CD14-positive monocyte (primary cell): ENCODE data around the gene BUD13. TPM values are rescaled to one million over a fixed set of nuclear protein-coding genes. Genes with fewer than 3 reads are reported as not detected.

Experiments
- DNase-seq, 3 donors: peaks; one replicate each; pipeline ENCODE4 v3.0.0-alpha.2; 2011 to 2022
- H2AFZ ChIP-seq: 2 replicates; pipeline ENCODE4 v1.6.0; 2012; ENCODE audit warnings: mild to moderate bottlenecking, low read depth, low read length, inconsistent platforms; ENCODE audit not compliant: insufficient read depth, poor library complexity, severe bottlenecking
- H3K27ac ChIP-seq, 2 donors: 1 replicate in 1 of 2; 2 replicates in 1 of 2; pipeline ENCODE4 v1.5.1; 2012 to 2013; ENCODE audit warnings: low read length in 2 of 2, control low read depth in 1 of 2, inconsistent platforms in 1 of 2, low read depth in 1 of 2, mild to moderate bottlenecking in 1 of 2
- H3K27me3 ChIP-seq, 2 donors: one replicate each; pipeline versions ENCODE4 v1.6.0 to v1.6.1; 2011 to 2013; ENCODE audit warnings: low read length in 2 of 2; ENCODE audit not compliant: control insufficient read depth in 2 of 2, insufficient read depth in 2 of 2
- H3K36me3 ChIP-seq, 2 donors: replicated peaks in 1 of 2; 1 replicate in 1 of 2; 2 replicates in 1 of 2; pipeline versions ENCODE4 v1.5.1 to v1.6.1; 2012 to 2013; ENCODE audit warnings: low read length in 2 of 2, control low read depth in 1 of 2, inconsistent platforms in 1 of 2, mild to moderate bottlenecking in 1 of 2; ENCODE audit not compliant: insufficient read depth in 2 of 2, control insufficient read depth in 1 of 2
- H3K4me1 ChIP-seq, 2 donors: 1 replicate in 1 of 2; 2 replicates in 1 of 2; pipeline versions ENCODE4 v1.5.1 to v1.6.1; 2012 to 2013; ENCODE audit warnings: low read length in 2 of 2, control low read depth in 1 of 2, inconsistent platforms in 1 of 2, mild to moderate bottlenecking in 1 of 2, moderate library complexity in 1 of 2; ENCODE audit not compliant: insufficient read depth in 2 of 2, control insufficient read depth in 1 of 2
- H3K4me2 ChIP-seq: replicated peaks from 2 replicates; pipeline ENCODE3; 2012; ENCODE audit warnings: low read length, moderate library complexity, mild to moderate bottlenecking; ENCODE audit not compliant: poor library complexity, severe bottlenecking; ENCODE audit errors: extremely low read depth
- H3K4me3 ChIP-seq, 3 experiments: fragments of 200-600 bp in 1 of 3; sonication (generic) in 1 of 3; replicated peaks in 1 of 3; 1 replicate in 2 of 3; 2 replicates in 1 of 3; pipeline ENCODE4 v1.5.1; 2011 to 2013; ENCODE audit warnings: low read length in 3 of 3, mild to moderate bottlenecking in 3 of 3, control low read depth in 2 of 3, low read depth in 2 of 3, inconsistent platforms in 1 of 3, moderate library complexity in 1 of 3
- H3K79me2 ChIP-seq: 2 replicates; pipeline ENCODE4 v1.6.0; 2012; ENCODE audit warnings: mild to moderate bottlenecking, control low read depth, inconsistent platforms, low read length, moderate library complexity; ENCODE audit not compliant: insufficient read depth
- H3K9ac ChIP-seq: 2 replicates; pipeline ENCODE4 v1.6.0; 2017; ENCODE audit warnings: low read length, mild to moderate bottlenecking; ENCODE audit not compliant: insufficient read depth, poor library complexity, severe bottlenecking
- H3K9me3 ChIP-seq, 2 donors: replicated peaks in 1 of 2; 1 replicate in 1 of 2; 2 replicates in 1 of 2; pipeline versions ENCODE4 v1.5.1 to v1.6.1; 2012 to 2013; ENCODE audit warnings: low read length in 2 of 2, control low read depth in 1 of 2; ENCODE audit not compliant: control insufficient read depth in 1 of 2, insufficient read depth in 1 of 2
- H4K20me1 ChIP-seq: 2 replicates; pipeline ENCODE4 v1.6.0; 2012; ENCODE audit warnings: mild to moderate bottlenecking, low read length, control low read depth, moderate library complexity; ENCODE audit not compliant: insufficient read depth
- H3K27ac Mint-ChIP-seq, 7 donors: one replicate each; pipeline ENCODE4 v1.8.0; 2020; ENCODE audit warnings: mild to moderate bottlenecking in 7 of 7, mixed read lengths in 7 of 7, moderate library complexity in 6 of 7, inconsistent platforms in 2 of 7
- H3K27me3 Mint-ChIP-seq, 3 donors: one replicate each; pipeline ENCODE4 v1.8.0; 2021 to 2022; ENCODE audit warnings: low read depth in 3 of 3, mild to moderate bottlenecking in 3 of 3, mixed read lengths in 3 of 3, moderate library complexity in 3 of 3, inconsistent platforms in 1 of 3
- H3K36me3 Mint-ChIP-seq, 2 donors: one replicate each; pipeline ENCODE4 v1.8.0; 2020; ENCODE audit warnings: mixed read lengths in 2 of 2, inconsistent platforms in 1 of 2, mild to moderate bottlenecking in 1 of 2
- H3K4me1 Mint-ChIP-seq: one replicate; pipeline ENCODE4 v1.8.0; 2020; ENCODE audit warnings: mild to moderate bottlenecking, mixed read lengths
- H3K4me3 Mint-ChIP-seq, 2 donors: one replicate each; pipeline ENCODE4 v1.8.0; 2020; ENCODE audit warnings: mild to moderate bottlenecking in 2 of 2, mixed read lengths in 2 of 2, moderate library complexity in 1 of 2
- H3K9me3 Mint-ChIP-seq, 7 donors: one replicate each; pipeline ENCODE4 v1.8.0; 2020 to 2022; ENCODE audit warnings: mixed read lengths in 7 of 7, mild to moderate bottlenecking in 6 of 7, moderate library complexity in 6 of 7, inconsistent platforms in 2 of 7
- WGBS: methylation state at CpG from one replicate; pipeline ENCODE4 v1.1.5; 2013; ENCODE audit warnings: missing lambda C conversion rate; ENCODE audit not compliant: insufficient coverage; 5-methylcytosine and 5-hydroxymethylcytosine counted together
- intact Hi-C, 2 donors: fragments of 100-400 bp; cut with micrococcal nuclease; formaldehyde crosslinking; loops; one replicate each; pipeline versions ENCODE4 v1.15.0 to v1.15.1; 2023
- polyA plus RNA-seq, 3 donors: library from polyadenylated mRNA; depleted of rRNA in 1 of 3; unstranded in 2 of 3; stranded (reverse) in 1 of 3; fragments of 300-500 nt in 2 of 3; fragments of >200 nt in 1 of 3; fragmentation: Illumina TruSeq in 2 of 3; gene quantifications; 1 replicate in 2 of 3; 2 replicates in 1 of 3; pipeline ENCODE4 v1.2.3, GENCODE V29; 2012 to 2021
- TF ChIP-seq, protein P1 (sequence below): fragments of 200-600 bp; IDR thresholded peaks from one replicate; pipeline ENCODE4 v1.8.0; 2022; ENCODE audit warnings: antibody characterized with exemption, mild to moderate bottlenecking

BUD13 gene
- polyA plus RNA-seq, 3 donors, result 4.2 to 8.7 (median 5.3) TPM

DNA sequence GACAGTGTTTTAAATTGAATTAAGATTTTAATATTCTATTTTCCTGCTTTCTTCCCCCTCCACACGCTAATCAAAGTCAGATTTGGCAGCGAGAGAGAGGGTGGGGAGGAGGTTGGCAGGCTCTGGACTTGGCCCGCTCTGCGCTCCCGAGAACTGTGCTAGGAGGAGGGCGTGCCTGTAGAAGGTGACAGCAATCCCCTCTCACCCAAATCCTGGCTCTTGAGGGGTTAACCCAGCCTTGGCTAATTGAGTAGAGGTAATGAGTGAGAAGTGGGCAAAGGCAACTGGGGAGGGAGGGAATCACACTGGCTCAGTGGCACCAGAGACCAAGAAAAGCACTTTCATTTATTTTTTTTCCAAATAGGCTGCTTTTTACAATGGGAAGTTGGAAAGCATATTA lies 42.2 kb downstream of the BUD13 start:
- Histone ChIP-seq H3K9ac (no peak overlapping the region), H2AFZ (no peak overlapping the region), H3K27me3 (no peaks in the 10 kb centered on the region), H3K4me1 (peaks cover 4 to 8% of the 10 kb centered on the region in 2 donors), H3K4me3 (no peak overlapping the region), H3K36me3 (no peaks in the 10 kb centered on the region), H4K20me1 (no peaks in the 10 kb centered on the region), H3K79me2 (no peaks in the 10 kb centered on the region), H3K9me3 (no peaks in the 10 kb centered on the region), H3K27ac (no peak overlapping the region), H3K4me2 (no peak overlapping the region)
- peaks cover 0 to 8% of the 10 kb centered on the region in 2 donors for H3K36me3 Mint-ChIP-seq
- H3K4me1 Mint-ChIP-seq, result peaks cover 15% of the 10 kb centered on the region
- peaks cover 1 to 12% (median 7%) of the 10 kb centered on the region in 3 donors for H3K27me3 Mint-ChIP-seq
- TF ChIP-seq, protein P1, sequence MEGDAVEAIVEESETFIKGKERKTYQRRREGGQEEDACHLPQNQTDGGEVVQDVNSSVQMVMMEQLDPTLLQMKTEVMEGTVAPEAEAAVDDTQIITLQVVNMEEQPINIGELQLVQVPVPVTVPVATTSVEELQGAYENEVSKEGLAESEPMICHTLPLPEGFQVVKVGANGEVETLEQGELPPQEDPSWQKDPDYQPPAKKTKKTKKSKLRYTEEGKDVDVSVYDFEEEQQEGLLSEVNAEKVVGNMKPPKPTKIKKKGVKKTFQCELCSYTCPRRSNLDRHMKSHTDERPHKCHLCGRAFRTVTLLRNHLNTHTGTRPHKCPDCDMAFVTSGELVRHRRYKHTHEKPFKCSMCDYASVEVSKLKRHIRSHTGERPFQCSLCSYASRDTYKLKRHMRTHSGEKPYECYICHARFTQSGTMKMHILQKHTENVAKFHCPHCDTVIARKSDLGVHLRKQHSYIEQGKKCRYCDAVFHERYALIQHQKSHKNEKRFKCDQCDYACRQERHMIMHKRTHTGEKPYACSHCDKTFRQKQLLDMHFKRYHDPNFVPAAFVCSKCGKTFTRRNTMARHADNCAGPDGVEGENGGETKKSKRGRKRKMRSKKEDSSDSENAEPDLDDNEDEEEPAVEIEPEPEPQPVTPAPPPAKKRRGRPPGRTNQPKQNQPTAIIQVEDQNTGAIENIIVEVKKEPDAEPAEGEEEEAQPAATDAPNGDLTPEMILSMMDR, result no peak
- no CpG with 5 or more reads among the region's 6 CpGs for WGBS
- peaks cover 0 to 2% (median 0%) of the 10 kb centered on the region in 7 donors for H3K9me3 Mint-ChIP-seq
- no peak overlapping the region for H3K27ac Mint-ChIP-seq
- no peak overlapping the region for H3K4me3 Mint-ChIP-seq
- no peak for DNase-seq
- intact Hi-C loops, result no loop called here

DNA sequence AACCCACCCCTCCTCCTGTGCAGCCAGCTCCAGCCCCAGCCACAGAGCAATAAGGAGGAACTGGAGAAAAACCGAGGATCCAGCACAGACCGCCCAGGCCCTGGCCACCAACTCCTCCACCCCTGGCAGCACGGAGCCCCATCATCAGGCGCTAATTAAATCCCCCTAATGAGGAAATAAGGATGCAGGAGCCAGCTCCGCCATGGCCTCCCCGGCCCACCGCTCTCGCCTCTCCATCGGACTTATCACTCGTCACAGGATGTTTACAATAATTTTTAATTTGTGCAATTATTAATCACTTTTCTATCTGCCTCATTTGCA lies 42.6 kb downstream of the BUD13 start:
- H3K9me3 ChIP-seq, result no peaks in the 10 kb centered on the region
- 67% methylated on average over 1 of the region's 10 CpGs for WGBS
- no peaks in the 10 kb centered on the region for H4K20me1 ChIP-seq
- H3K79me2 ChIP-seq, result no peaks in the 10 kb centered on the region
- H3K4me3 ChIP-seq, result no peak overlapping the region
- no peaks in the 10 kb centered on the region for H3K27me3 ChIP-seq
- TF ChIP-seq, protein P1, result no peak
- intact Hi-C loops, result no loop called here
- H3K4me1 ChIP-seq, result peaks cover 4 to 8% of the 10 kb centered on the region in 2 donors
- no peak overlapping the region for H3K27ac ChIP-seq
- Mint-ChIP-seq H3K36me3 (peaks cover 0 to 5% of the 10 kb centered on the region in 2 donors), H3K4me3 (no peak overlapping the region), H3K4me1 (peaks cover 15% of the 10 kb centered on the region), H3K9me3 (peaks cover 0 to 2% (median 0%) of the 10 kb centered on the region in 7 donors), H3K27ac (no peak overlapping the region), H3K27me3 (peaks cover 1 to 13% (median 7%) of the 10 kb centered on the region in 3 donors)
- no peaks in the 10 kb centered on the region for H3K36me3 ChIP-seq
- DNase-seq, result no peak
- H2AFZ ChIP-seq, result no peak overlapping the region
- H3K4me2 ChIP-seq, result no peak overlapping the region
- H3K9ac ChIP-seq, result no peak overlapping the region
